GM18507 (cell line): ENCODE data around the gene LUZP4.
"Not testable (repeated sequence)": the region's sequence is repeated elsewhere in the genome, so short reads cannot be mapped to it uniquely, and the experiment has no call there.

Source experiments
- DNase-seq: peaks from one replicate; pipeline ENCODE4 v3.0.0; 2011; ENCODE audit warnings: low read depth; ENCODE audit not compliant: insufficient read length; ENCODE audit errors: extremely low spot score
- FAIRE-seq: peaks from 2 replicates; lab custom pipeline; 2011; peaks lifted over from hg19 to GRCh38; lab: Jason Lieb, UNC

Gene LUZP4

DNA sequence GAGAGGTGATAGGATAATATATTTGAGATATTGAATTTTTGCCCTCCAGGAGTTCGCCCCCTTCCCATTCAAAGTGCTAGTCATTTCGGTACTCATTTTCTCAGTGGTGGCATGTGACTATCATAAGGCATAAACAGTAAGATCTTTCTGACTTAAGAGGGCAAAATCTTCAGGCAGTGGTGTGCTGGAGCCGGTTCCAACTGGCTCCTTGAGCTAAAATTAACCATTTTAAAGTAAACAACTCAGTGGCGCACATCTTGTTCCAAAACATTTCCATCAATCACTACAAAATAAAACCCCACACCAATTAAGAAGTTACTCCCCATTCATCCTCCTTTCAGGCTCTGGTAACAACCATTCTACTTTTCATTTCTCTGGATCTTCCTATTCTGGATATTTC is 43.3 kb downstream of the LUZP4 start:
- FAIRE-seq, result no peak

DNA sequence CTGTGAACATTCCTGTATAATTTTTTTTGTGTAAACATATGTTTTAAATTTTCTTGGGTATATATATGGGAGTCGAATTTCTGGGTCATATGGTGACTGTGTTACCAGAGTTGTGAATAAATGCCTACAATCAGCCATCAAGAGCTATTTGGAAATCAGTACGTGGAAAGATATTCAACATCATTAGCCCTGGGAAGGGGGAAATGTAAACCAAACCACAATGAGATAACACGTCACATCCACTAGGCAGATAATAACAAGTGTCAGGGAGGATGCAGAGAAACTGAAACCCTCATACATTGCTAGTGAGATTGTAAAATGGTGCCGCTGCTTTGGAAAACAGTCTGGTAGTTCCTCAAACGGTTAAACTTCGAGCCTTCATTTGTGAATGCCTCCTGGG is 43.9 kb downstream of the LUZP4 start:
- FAIRE-seq (no peak), DNase-seq (no peak)

More for the DNA sequence above, 43.3 kb downstream of the LUZP4 start:
- no peak for DNase-seq

DNA sequence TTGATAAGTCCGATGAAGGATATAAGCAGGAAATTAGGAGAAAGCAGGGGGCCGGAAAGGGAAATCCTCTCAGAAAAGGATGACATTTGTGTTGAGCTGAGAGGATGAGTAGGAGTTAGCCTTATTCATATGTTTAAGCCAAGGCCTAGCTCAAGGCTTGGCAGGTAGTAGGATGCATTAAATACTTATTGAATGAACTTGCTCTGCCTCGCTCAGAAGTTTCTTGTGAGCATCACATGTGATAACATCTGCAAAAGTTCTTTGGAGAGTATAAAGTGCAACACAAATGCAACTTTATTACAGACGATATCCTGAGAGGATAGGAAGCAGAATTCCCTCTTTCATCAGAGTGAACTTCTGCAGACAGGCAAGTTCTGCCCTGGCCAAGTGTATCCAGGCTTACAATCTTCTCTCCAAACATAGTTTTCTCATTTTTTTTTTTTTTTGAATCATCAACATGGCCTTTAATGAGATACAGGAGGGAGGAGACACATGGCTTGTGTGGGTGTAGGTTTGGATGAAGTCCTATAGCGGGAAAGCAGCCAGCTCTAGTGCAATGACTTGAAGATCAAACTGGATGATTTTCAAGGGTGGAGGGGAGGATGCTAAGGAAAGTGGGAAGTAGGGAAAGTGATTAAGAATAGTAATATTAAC is 48.1 kb downstream of the LUZP4 start:
- FAIRE-seq (no peak), DNase-seq (no peak)

- DNase-seq (no peak), FAIRE-seq (no peak)
These were observed 50.0 kb downstream of the LUZP4 start for GRCh38 chrX:115339441-115340025.

DNA sequence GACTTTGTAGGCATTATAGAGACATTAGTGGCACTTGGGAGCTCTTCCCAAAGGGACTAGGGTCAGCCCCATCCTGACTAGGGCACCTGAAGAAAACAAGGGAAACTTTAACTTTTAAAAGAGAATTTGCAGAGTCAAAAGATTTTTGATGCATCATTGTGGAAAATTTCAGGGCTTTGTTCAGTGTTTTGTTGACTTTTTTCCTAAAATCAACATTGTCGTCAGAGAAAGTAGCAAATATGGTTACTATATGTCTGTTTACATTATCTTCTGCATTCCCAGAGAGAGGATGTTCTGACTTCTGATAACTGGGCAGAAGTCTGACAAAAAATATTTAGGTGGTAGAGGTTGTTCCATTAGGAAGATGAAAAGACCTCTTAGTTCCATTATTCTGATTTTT is 51.9 kb downstream of the LUZP4 start:
- FAIRE-seq, result no peak
- no peak for DNase-seq

DNA sequence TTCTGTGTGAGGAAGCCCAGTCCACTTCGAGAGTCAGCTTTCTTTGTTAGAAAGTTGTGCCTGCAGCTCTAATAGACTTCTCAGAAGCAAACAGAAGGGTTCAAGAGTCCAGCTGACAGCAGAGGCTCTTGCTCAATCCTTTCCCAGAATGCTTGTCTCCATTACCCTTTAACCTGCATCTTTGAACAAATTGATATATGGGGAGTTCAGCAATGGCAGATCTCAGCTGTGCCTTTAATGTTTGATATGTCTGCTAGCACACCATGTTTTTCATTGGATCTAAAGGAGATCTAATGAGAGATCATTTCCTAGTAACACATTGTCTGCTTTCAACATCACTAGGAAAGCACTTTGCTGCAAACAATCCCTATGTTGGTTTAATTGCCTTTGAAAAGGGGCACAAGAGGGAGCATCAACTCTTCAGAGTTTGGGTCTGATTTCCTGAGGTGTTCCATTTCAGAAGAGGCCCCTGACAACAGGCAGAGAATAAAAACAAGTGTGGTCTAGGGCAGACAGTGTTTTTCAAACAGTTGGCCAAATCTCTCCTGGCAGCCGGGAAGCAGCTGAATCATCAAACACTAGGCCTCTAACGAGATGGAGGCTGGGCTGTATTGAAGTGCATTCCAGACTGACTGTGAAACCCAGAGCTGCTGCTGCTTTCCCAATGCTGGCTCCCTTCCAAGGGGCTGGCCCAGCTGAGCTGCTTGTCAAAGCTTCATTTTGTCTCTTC is 55.5 kb downstream of the LUZP4 start:
- FAIRE-seq, result no peak
- no peak for DNase-seq

GRCh38 chrX:115345615-115346014 is 56.1 kb downstream of the LUZP4 start:
- DNase-seq (no peak), FAIRE-seq (no peak)

GRCh38 chrX:115346738-115347137 is 57.2 kb downstream of the LUZP4 start:
- not testable (repeated sequence) for DNase-seq, FAIRE-seq

GRCh38 chrX:115348446-115349225 is 59.1 kb downstream of the LUZP4 start:
- DNase-seq, result no peak
- no peak for FAIRE-seq

GRCh38 chrX:115350711-115351381 is 61.3 kb downstream of the LUZP4 start:
- no peak for DNase-seq
- no peak for FAIRE-seq

GRCh38 chrX:115356369-115356768 is 66.9 kb downstream of the LUZP4 start:
- FAIRE-seq, result no peak

More at GRCh38 chrX:115356369-115356768, 66.9 kb downstream of the LUZP4 start:
- no peak for DNase-seq
